ENCODE results near the gene MED25. TPM values are rescaled to one million over a fixed set of nuclear protein-coding genes. Genes with fewer than 3 reads are reported as not detected.

Gene MED25
- total RNA-seq = 10 to 100 TPM; 41.8 to 48.8 TPM
- 10 to 100 TPM; 10.7 to 22.9 TPM for polyA plus RNA-seq

DNA sequence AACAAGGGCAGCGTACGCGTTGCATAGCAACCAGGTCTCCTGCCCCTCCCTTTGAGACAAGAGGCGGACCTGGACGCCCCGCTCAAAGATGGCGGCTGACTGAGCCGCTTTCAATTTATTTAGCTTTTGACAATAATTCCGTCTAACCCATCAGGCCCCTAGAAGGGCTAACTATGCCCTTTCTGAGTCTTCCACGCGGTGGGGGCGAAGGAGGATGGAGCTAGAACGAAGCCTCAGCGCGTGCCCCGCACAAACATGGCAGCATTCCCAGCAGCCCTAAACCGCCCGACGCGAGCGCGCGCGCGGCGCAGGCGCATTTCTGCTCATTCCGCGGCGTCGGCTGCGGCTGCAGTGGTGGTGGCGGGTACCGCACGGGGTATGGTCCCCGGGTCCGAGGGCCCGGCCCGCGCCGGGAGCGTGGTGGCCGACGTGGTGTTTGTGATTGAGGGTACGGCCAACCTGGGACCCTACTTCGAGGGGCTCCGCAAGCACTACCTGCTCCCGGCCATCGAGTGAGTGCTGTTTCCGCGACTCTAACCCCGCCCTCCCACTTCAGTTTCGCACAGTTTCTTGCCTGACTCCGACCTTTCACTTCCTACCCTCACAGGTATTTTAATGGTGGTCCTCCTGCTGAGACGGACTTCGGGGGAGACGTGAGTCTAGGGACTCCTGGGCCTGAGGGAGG is at the start of gene MED25:
Gene MED25 (plus strand): TSS at position 326 of the 685 bp plus-strand sequence. CDS start 53 bp downstream, at position 379.
- peak within 1 kb of the TSS; percentile 64 to 88 for H3K4me3 ChIP-seq (ENCODE audit: low read length in 2 of 2)
- DNase-seq = peak; percentile 90 to 96 (median 95)
- Mint-ChIP-seq H3K27ac (peak within 1 kb of the TSS; percentile 98 to 100 (median 100)), H3K36me3 (peaks cover 1 to 24% of the 10 kb centered on the region in 2 donors), H3K4me1 (peaks cover 17 to 54% (median 36%) of the 10 kb centered on the region in 4 donors), H3K27me3 (no peaks in the 10 kb centered on the region), H3K4me3 (peak within 1 kb of the TSS; percentile 89 to 99 (median 99)), H3K9me3 (peaks cover 0 to 5% (median 0%) of the 10 kb centered on the region in 8 donors)
- peaks cover 33% of the 10 kb centered on the region for H3K4me1 ChIP-seq (ENCODE audit: insufficient read depth, low read length)
- no peaks in the 10 kb centered on the region for H3K27me3 ChIP-seq (ENCODE audit: insufficient read depth, low read length)
- peaks cover 8% of the 10 kb centered on the region for H3K36me3 ChIP-seq (ENCODE audit: insufficient read depth, low read length)
- no peaks in the 10 kb centered on the region for H3K9me3 ChIP-seq (ENCODE audit: control insufficient read depth in 1 of 2, low read length in 2 of 2)
- ChIA-PET POLR2A (ENCODE audit: partially characterized antibody) (interaction anchor here (0.7 to 4.3 kb wide), 12 partner anchors 8 to 112 kb away, joined by 3 to 46 read pairs (median 7); partner anchors contain the start of genes AKT1S1, AP2A1, NUP62 and PTOV1), CTCF (ENCODE audit: partially characterized antibody) (interaction anchor here (1.0 kb wide), 1 partner anchor 101 kb away, joined by 4 read pairs; no protein-coding TSS in a partner anchor)
- H3K27ac ChIP-seq (ENCODE audit: low read depth, low read length) = peak within 1 kb of the TSS; percentile 95
- intact Hi-C loops (cut with micrococcal nuclease) = loop anchor here (1.0 to 5.0 kb wide), 6 partner anchors 32 to 209 kb away; partner anchors contain the start of genes AKT1S1, ATF5, NUP62 and PNKP

DNA sequence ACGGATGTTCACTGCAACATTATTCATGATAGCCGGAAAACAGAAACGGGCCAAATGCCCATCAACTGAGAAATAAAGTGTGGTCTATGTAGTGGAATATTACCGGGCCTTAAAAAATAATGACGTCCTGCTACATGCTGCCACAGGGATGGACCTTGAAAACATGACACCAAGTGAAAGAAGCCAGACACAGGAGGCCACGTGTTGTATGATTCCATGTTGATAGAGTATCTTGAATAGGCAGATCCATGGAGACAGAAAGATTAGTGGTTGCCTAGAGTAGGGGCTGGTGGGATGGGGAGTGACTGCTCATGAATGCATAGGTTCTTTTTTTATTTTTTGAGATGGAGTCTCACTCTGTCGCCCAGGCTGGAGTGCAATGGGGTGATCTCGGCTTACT is 47.6 kb upstream of the MED25 start:
- peak overlapping the region in 1 of 8 donors; percentile 44 for H3K4me3 Mint-ChIP-seq
- Histone ChIP-seq H3K27me3 (ENCODE audit: insufficient read depth, low read length) (no peaks in the 10 kb centered on the region), H3K4me3 (ENCODE audit: low read length in 2 of 2) (no peak overlapping the region), H3K36me3 (ENCODE audit: insufficient read depth, low read length) (no peaks in the 10 kb centered on the region), H3K4me1 (ENCODE audit: insufficient read depth, low read length) (peaks cover 34% of the 10 kb centered on the region), H3K9me3 (ENCODE audit: control insufficient read depth in 1 of 2, low read length in 2 of 2) (no peaks in the 10 kb centered on the region), H3K27ac (ENCODE audit: low read depth, low read length) (no peak overlapping the region)
- intact Hi-C loops (cut with micrococcal nuclease) = no loop called here
- no peak for DNase-seq
- H3K27ac Mint-ChIP-seq = peak overlapping the region in 3 of 7 donors; percentile 31 to 66 (median 36)
- H3K27me3 Mint-ChIP-seq = no peaks in the 10 kb centered on the region
- CTCF ChIA-PET (ENCODE audit: partially characterized antibody) = interaction anchor here (1.8 kb wide), 1 partner anchor 53 kb away, joined by 6 read pairs; no protein-coding TSS in a partner anchor
- peaks cover 11 to 29% of the 10 kb centered on the region in 2 donors for H3K36me3 Mint-ChIP-seq
- H3K9me3 Mint-ChIP-seq = no peaks in the 10 kb centered on the region
- peaks cover 39 to 60% (median 43%) of the 10 kb centered on the region in 4 donors for H3K4me1 Mint-ChIP-seq
- POLR2A ChIA-PET (ENCODE audit: partially characterized antibody) = no interaction called here

DNA sequence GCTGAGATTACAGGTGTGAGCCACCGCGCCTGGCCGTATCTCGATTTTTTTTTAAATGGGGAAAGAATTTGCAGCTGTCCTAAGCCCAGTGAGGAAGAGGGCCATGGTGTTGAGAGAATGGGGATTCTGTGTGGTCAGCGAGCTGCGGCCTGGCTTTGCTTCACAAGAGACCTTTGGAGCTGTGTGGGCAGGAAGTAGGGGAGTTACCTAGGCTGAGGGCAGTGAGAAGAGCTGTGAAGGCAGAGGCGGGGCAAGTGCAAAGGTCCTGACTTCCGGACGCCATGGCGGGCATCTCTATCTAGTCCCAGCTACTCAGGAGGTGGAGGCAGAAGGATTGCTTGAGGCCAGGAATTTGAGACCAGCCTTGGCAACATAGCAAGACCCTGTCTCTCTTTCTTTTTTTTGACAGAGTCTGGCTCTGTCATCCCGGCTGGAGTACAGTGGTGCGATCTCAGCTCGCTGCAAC is 46.4 kb upstream of the MED25 start:
- DNase-seq = no peak
- POLR2A ChIA-PET (ENCODE audit: partially characterized antibody) = no interaction called here
- H3K27ac Mint-ChIP-seq = peak overlapping the region in 2 of 7 donors; percentile 46 to 89

DNA sequence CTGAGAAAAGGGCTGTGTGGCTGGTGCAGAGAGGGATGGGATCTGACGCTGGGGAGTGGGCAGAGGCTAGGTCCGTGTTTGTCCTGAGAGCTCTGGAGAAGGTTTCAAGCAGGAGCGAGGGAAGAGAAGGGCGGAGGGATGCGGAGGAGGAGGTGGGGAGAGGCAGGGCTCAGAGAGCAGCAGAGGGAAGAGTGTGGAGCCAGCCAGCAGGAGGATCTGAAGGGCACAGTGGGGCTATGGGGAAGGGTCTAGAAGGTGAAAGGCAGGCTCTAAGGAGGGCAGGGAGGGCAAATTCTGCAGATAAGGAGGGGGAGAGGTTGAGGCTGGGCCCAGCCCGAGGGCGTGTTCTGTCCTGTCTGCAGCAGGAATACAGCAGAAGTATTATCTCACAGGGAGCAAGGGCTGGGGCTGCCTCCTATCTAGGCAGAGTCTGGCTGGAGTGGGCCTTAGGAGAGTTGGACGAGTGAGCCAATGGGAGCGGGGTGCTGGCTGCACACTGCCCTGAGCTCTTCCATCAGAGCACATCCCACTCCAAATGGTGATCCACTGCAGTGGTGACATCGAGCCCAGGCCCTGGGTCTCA is 45.1 kb upstream of the MED25 start:
- no peaks in the 10 kb centered on the region for H3K27me3 Mint-ChIP-seq
- POLR2A ChIA-PET (ENCODE audit: partially characterized antibody) = no interaction called here
- no peak overlapping the region for H3K4me3 Mint-ChIP-seq
- no peaks in the 10 kb centered on the region for H3K9me3 ChIP-seq (ENCODE audit: control insufficient read depth in 1 of 2, low read length in 2 of 2)
- no peak for DNase-seq
- peaks cover 14 to 18% of the 10 kb centered on the region in 2 donors for H3K36me3 Mint-ChIP-seq
- H3K4me3 ChIP-seq (ENCODE audit: low read length in 2 of 2) = no peak overlapping the region
- H3K4me1 ChIP-seq (ENCODE audit: insufficient read depth, low read length) = peaks cover 20% of the 10 kb centered on the region
- H3K27me3 ChIP-seq (ENCODE audit: insufficient read depth, low read length) = no peaks in the 10 kb centered on the region
- no peaks in the 10 kb centered on the region for H3K36me3 ChIP-seq (ENCODE audit: insufficient read depth, low read length)
- peak overlapping the region in 1 of 7 donors; percentile 36 for H3K27ac Mint-ChIP-seq
- no peak overlapping the region for H3K27ac ChIP-seq (ENCODE audit: low read depth, low read length)
- peaks cover 24 to 44% (median 29%) of the 10 kb centered on the region in 4 donors for H3K4me1 Mint-ChIP-seq
- H3K9me3 Mint-ChIP-seq = no peaks in the 10 kb centered on the region
- intact Hi-C loops (cut with micrococcal nuclease) = no loop called here
- CTCF ChIA-PET (ENCODE audit: partially characterized antibody) = interaction anchor here (0.5 kb wide), 1 partner anchor 226 kb away, joined by 4 read pairs; no protein-coding TSS in a partner anchor

More for the DNA sequence above, 46.4 kb upstream of the MED25 start:
- intact Hi-C loops (cut with micrococcal nuclease) = no loop called here
- Histone ChIP-seq H3K4me3 (ENCODE audit: low read length in 2 of 2) (no peak overlapping the region), H3K27ac (ENCODE audit: low read depth, low read length) (no peak overlapping the region), H3K9me3 (ENCODE audit: control insufficient read depth in 1 of 2, low read length in 2 of 2) (no peaks in the 10 kb centered on the region), H3K27me3 (ENCODE audit: insufficient read depth, low read length) (no peaks in the 10 kb centered on the region), H3K36me3 (ENCODE audit: insufficient read depth, low read length) (no peaks in the 10 kb centered on the region), H3K4me1 (ENCODE audit: insufficient read depth, low read length) (peaks cover 27% of the 10 kb centered on the region)
- H3K36me3 Mint-ChIP-seq = peaks cover 14 to 24% of the 10 kb centered on the region in 2 donors
- CTCF ChIA-PET (ENCODE audit: partially characterized antibody) = interaction anchor here (1.8 kb wide), 1 partner anchor 54 kb away, joined by 6 read pairs; no protein-coding TSS in a partner anchor
- H3K27me3 Mint-ChIP-seq = no peaks in the 10 kb centered on the region
- H3K9me3 Mint-ChIP-seq = no peaks in the 10 kb centered on the region
- peaks cover 31 to 54% (median 37%) of the 10 kb centered on the region in 4 donors for H3K4me1 Mint-ChIP-seq
- peak overlapping the region in 1 of 8 donors; percentile 29 for H3K4me3 Mint-ChIP-seq

DNA sequence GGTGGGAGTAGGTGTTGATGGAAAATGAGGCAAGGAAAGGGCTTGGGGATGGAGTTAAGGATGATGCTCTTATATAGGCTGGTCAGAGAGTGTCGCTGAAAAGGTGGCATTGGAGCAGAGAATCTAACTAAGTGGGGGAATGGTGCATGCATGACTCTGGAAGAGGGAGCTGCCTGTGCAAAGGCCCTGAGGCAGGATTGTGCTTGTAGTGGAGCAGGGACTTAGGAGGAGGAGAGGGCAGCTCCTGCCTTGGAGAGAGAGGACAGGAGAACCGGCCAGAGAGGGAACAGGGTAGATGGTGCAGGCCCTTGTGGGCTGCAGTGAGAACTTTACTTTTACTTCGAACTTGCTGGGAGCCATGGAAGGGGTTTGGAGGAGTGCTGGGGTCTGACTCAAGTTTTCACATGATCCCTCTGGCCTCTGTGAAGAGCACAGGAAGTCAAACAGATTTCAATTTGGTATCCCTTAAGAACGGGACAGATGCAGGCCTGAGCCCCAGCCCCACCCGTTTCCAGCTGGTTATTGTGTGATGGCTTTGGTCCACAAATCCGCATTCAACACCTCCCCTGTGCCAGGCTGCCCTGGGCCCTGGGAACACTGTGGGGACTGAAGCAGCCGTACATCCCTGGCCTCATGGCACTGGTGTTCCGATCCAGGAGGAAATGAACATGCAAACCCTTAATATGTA is 44.3 kb upstream of the MED25 start:
- ChIA-PET POLR2A (ENCODE audit: partially characterized antibody) (no interaction called here), CTCF (ENCODE audit: partially characterized antibody) (no interaction called here)
- no peaks in the 10 kb centered on the region for H3K36me3 ChIP-seq (ENCODE audit: insufficient read depth, low read length)
- Mint-ChIP-seq H3K36me3 (peaks cover 14 to 18% of the 10 kb centered on the region in 2 donors), H3K9me3 (no peaks in the 10 kb centered on the region), H3K27me3 (no peaks in the 10 kb centered on the region), H3K4me3 (no peak overlapping the region), H3K27ac (peak overlapping the region in 1 of 7 donors; percentile 23), H3K4me1 (peaks cover 17 to 35% (median 21%) of the 10 kb centered on the region in 4 donors)
- no peak overlapping the region for H3K27ac ChIP-seq (ENCODE audit: low read depth, low read length)
- H3K9me3 ChIP-seq (ENCODE audit: control insufficient read depth in 1 of 2, low read length in 2 of 2) = no peaks in the 10 kb centered on the region
- peaks cover 12% of the 10 kb centered on the region for H3K4me1 ChIP-seq (ENCODE audit: insufficient read depth, low read length)
- intact Hi-C loops (cut with micrococcal nuclease) = no loop called here
- DNase-seq = no peak
- no peak overlapping the region for H3K4me3 ChIP-seq (ENCODE audit: low read length in 2 of 2)
- no peaks in the 10 kb centered on the region for H3K27me3 ChIP-seq (ENCODE audit: insufficient read depth, low read length)

DNA sequence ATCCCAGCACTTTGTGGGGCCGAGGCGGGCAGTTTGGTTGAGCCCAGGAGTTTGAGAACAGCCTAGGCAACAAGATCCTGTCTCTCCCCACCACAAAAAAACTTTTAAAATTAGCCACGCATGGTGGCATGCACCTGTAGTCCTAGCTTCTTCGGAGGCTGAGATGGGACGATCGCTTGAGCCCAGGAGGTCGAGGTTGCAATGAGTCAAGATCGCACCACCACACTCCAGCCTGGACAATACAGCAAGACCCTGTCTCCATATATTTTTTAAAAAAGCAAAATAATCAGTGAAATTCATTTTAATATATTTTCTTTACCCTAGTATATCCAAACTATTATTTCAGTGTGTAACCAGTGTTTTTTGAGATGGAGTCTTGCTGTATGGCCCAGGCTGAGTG is 43.1 kb upstream of the MED25 start:
- Histone ChIP-seq H3K27me3 (ENCODE audit: insufficient read depth, low read length) (no peaks in the 10 kb centered on the region), H3K9me3 (ENCODE audit: control insufficient read depth in 1 of 2, low read length in 2 of 2) (no peaks in the 10 kb centered on the region), H3K36me3 (ENCODE audit: insufficient read depth, low read length) (no peaks in the 10 kb centered on the region), H3K4me3 (ENCODE audit: low read length in 2 of 2) (no peak overlapping the region), H3K27ac (ENCODE audit: low read depth, low read length) (no peak overlapping the region), H3K4me1 (ENCODE audit: insufficient read depth, low read length) (peaks cover 4% of the 10 kb centered on the region)
- Mint-ChIP-seq H3K4me1 (peaks cover 14 to 30% (median 19%) of the 10 kb centered on the region in 4 donors), H3K9me3 (no peaks in the 10 kb centered on the region), H3K27ac (no peak overlapping the region), H3K4me3 (no peak overlapping the region), H3K36me3 (peaks cover 14 to 23% of the 10 kb centered on the region in 2 donors), H3K27me3 (no peaks in the 10 kb centered on the region)
- POLR2A ChIA-PET (ENCODE audit: partially characterized antibody) = no interaction called here
- DNase-seq = no peak
- intact Hi-C loops (cut with micrococcal nuclease) = no loop called here
- CTCF ChIA-PET (ENCODE audit: partially characterized antibody) = interaction anchor here (0.7 kb wide), 1 partner anchor 715 kb away, joined by 4 read pairs; no protein-coding TSS in a partner anchor

Data from CD4-positive, alpha-beta memory T cell (primary cell).